DOHH2 (cell line): ENCODE results near the gene TIMMDC1.

Experiments
- EZH2phosphoT487 ChIP-seq: fragments of 200-600 bp; sonication (generic); IDR thresholded peaks from 2 replicates; pipeline ENCODE4 v1.6.1; 2017; ENCODE audit warnings: borderline replicate concordance, mild to moderate bottlenecking, antibody characterized with exemption, low read length, moderate library complexity, mixed read lengths
- TF ChIP-seq, protein P1 (sequence below): fragments of 200-600 bp; sonication (generic); IDR thresholded peaks from one replicate; pipeline ENCODE4 v1.5.1; 2014; ENCODE audit warnings: antibody characterized with exemption, mild to moderate bottlenecking, low read depth, low read length; ENCODE audit not compliant: poor library complexity, severe bottlenecking

GRCh38 chr3:119500901-119501300 lies 2.6 kb downstream of the TIMMDC1 start:
- TF ChIP-seq, protein P1, sequence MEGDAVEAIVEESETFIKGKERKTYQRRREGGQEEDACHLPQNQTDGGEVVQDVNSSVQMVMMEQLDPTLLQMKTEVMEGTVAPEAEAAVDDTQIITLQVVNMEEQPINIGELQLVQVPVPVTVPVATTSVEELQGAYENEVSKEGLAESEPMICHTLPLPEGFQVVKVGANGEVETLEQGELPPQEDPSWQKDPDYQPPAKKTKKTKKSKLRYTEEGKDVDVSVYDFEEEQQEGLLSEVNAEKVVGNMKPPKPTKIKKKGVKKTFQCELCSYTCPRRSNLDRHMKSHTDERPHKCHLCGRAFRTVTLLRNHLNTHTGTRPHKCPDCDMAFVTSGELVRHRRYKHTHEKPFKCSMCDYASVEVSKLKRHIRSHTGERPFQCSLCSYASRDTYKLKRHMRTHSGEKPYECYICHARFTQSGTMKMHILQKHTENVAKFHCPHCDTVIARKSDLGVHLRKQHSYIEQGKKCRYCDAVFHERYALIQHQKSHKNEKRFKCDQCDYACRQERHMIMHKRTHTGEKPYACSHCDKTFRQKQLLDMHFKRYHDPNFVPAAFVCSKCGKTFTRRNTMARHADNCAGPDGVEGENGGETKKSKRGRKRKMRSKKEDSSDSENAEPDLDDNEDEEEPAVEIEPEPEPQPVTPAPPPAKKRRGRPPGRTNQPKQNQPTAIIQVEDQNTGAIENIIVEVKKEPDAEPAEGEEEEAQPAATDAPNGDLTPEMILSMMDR = no peak
- TF ChIP-seq EZH2phosphoT487 = no peak
